Activated T-cell treated with anti-CD3 and anti-CD28 coated beads, Interleukin-2, amount 50 U/mL, for 48 hours (primary cell): ENCODE measurements around the gene USP22.
"Not testable (repeated sequence)": the region's sequence is repeated elsewhere in the genome, so short reads cannot be mapped to it uniquely, and the experiment has no call there.

Source experiments
- DNase-seq, 2 experiments: peaks; one replicate each; pipeline ENCODE4 v3.0.0-alpha.2; 2020

The USP22 gene

DNA sequence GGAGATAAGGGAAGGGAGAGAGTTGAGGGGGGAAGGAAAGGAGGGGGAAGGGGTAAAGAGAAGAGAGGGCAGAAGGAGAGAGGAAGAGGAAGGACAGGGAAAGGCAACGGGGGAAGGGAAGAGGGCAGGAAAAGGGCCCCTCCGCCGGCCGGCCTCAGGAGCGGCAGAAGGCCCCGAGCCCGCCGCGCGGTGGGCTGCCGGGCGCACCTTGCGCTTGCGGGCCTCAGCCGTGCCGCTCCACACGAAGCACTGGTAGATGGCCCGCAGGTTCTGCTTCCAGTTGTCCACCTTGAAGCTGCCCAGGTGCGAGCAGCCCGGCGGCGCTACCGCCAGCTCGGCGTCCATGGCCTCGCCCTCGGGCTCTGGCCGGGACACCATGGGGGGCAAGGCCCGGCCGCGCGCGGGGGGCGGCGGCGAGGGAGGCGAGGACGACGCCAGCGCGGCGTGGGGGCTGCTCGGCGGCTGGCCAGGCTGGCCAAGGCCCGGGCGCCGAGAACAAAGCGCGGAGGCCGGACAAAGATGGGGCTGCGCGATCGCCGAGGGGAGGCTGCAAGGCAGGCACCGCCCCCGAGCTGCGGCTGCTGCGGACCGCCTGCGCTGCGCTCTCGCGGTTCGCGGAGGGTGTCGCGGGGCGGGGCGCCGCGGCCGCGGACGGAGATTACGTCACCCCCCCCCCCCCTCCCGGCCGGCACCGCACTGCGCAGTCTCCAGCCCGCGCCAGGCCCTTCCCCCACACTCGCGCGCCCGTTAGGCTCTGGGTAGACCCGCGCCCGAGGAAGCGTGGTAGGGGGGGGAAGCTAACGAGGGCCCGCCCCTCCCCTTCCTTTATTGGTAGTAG lies at the start of gene USP22:
TSS of gene USP22 (minus strand) at position 554 of the 838 bp plus-strand sequence. CDS start at position 378, 176 bp downstream.
- peak in 1 of 2 experiments; percentile 95 for DNase-seq

DNA sequence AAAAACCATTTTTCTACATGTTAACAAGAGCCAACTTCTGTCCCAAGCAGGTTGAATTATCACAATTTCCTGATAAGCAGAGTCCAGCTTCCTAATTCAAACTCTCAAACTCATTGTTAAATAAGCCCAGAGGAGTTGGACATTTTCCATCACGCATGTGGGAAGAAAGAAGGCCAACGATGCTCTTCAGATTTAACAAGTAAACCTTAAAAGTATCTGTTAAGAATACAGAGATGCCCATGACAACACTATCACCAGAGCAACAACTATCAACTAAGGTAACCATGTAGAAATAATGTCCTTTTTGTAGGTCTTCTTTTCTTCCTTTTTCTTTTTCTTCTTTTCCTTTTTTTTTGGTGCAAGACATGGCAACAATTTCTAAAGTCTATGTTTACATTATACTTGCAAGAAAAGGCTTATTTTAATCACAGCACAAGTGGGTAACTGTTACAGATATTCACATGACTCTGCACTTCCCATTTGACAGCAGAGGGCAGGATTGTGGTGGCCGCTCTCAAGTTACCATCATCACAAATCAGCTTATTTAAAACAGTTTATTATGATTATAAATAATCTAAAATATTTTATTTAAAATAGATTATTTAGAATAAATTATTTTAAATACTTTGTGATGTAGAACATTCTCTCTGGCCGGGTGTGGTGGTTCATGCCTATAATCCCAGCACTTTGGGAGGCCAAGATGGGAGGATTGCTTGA lies 48.2 kb upstream of the USP22 start:
- no peak for DNase-seq

DNA sequence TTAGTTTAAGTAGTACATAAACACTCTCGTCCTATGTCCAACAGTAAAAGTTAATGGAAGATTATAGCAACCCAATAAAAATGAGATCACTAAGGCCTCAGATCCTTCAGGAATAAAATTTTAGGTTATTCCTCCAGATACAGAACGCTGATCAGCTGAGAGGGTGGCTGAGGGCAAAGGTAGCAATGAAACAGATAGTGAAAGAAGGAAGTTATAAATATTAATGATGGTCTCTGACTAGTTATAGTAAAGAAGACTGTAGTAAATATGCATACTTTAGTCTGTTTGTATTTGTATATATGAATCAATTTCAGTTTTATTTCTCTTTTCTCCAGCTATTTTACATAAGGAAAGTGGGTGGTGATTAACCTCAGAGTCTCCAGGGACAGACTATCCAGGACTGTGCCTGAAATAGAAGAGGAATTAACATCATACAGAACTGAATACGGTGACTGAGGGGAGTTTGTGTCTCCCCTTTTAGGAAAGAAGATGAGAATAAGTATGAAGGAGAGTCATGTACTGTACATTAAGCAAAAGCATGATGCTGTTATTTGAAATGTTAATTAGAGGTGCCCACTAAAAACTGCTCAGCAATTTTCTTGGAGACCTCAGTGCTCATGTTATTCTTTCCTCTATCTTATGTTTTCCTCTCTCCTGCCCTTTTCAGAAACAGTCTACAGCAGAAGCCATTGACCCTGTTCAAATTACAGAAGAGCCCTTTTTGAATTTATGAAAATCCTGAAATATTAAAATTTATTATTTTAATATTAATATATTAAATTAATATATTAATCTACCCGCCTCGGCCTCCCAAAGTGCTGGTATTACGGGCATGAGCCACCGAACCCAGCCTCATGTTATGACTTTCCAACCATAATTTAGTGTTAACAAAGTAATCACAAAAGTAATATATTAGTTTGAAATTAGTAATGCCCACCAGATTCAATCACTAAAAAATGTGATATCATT lies 47.4 kb upstream of the USP22 start:
- DNase-seq, result no peak

DNA sequence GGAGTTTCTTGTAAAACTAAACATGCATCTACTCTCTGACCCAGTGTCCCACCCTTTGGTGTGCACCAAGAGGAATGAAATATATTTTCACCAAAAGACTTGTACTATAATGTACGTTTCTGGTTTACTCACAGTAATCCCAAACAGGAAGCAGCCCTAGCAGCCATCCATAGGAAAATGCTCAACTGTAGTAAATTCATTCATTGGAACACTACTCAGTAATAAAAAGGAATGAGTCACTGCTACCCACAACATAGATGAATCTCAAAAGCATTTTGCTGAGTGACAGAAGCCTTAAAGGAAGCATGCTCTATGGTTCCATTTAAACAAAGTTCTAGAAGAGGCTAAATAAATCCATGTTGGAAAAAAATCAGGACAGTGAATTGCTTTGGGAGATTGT lies 46.3 kb upstream of the USP22 start:
- DNase-seq, result no peak

DNA sequence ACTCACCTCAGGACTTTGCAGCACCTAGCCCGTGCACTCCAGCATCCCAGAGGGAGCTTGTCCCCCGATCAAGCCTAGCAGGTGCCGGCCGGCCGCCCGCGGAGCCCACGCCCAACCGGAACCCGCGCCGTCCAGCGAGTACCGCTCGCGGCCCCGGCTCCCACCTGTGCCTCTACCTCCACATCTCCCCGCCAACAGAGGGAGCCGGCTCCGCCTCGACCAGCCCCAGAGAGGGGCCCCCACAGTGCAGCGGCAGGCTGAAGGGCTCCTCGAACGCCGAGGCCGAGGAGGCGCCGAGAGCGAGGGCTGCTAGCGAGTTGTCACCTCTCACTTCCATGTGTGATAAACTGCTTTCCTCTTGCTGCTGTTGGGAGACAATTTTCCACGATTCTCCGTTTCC lies 42.9 kb upstream of the USP22 start:
- no peak for DNase-seq

DNA sequence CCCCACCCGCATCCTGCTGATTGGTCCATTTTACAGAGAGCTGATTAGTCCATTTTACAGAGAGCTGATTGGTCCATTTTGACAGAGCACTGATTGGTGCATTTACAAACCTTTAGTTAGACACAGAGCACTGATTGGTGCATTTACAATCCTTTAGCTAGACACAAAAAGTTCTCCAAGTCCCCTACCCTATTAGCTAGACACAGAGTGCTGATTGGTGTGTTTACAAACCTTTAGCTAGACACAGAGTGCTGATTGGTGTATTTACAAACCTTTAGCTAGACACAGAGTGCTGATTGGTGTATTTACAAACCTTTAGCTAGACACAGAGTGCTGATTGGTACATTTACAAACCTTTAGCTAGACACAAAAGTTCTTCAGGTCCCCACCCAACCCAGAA lies 42.5 kb upstream of the USP22 start:
- not testable (repeated sequence) for DNase-seq

DNA sequence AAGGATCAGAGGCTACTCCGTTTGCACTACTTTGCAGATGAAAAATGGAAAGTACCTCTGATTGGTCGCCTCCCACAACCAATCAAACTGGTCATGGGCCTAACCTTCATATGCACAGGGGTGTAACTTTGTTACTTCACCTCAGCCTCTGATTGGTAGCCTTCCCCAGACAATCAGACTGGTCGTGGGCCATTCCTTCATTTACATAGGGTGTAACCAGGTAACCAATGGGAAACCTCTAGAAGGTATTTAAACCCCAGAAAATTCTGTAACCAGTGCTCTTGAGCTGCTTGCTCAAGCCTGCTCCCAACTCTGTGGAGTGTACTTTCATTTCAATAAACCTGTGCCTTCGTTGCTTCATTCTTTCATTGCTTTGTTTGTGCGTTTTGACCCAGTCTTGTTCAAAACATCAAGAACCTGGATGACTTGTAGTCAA lies 39.2 kb upstream of the USP22 start:
- DNase-seq, result no peak

DNA sequence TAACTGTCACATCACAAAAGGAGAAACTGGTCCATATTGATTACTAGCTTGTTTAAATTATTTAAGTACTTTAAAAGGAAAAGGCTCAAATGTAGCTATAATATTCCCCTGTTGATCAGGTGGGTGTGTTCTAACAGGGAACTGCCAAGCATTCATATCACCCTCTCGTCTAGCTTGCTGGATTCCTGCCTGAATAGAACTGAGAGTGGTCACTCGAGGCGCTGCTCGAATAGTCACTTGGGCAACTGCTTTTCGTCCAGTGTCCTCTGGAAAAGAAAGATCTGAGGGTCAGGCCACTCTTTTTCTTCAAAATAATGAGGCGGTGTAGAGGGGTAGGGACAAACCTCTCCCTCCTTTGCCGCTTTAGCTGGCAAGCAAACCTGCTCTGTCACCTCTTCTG lies 36.4 kb upstream of the USP22 start:
- no peak for DNase-seq

DNA sequence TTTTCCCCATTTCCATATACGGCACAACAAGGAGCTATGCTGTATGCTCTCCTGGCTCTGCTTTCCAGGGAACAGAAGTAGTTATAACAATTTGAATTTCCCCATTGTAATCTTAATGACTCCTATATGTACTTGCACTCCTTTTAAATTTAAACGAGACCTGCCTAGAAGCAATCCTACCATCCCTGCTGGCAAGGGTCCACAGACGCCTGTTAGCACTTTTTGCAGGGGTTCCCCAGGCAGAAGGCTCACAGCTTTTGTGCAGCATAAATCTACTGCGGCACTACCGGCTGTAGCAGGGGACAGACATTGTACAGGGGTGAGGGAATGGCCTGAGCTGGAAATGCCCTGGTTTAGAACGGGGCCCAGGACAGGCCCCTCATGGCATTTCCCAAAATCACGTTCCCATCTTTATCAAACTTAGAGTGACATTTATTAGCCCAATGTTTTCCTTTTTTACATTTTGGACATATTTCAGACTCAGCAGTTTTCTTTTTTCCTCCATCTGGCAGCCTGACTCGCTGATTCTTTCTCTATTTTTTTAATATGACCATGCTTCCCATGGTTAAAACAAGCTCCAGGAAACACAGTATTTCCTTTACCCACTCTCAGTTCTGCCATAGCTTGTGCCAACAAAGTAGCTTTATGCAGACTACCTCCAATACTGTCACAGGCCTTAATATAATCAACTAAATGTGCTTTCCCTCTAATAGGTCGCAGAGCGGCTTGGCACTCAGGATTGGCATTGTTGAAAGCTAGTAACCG lies 35.4 kb upstream of the USP22 start:
- no peak for DNase-seq

DNA sequence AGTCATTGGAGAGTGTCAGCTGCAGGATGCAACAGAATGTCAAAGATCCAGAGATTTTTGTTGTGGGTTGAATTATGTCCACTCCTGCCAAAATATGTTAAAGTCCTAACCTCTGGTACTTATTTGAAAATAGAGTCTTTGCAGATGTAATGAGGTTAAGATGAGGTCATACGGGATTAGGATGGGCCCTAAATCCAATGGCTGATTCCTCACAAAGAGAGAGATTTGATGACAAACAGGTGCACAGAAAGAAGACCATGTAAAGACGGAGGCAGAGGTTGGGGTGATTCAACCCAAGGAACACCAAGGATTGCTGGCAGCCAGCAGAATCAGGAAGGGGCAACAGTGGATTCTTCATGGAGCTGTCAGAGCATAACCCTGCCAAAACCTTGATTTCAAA lies 34.5 kb upstream of the USP22 start:
- DNase-seq, result no peak

DNA sequence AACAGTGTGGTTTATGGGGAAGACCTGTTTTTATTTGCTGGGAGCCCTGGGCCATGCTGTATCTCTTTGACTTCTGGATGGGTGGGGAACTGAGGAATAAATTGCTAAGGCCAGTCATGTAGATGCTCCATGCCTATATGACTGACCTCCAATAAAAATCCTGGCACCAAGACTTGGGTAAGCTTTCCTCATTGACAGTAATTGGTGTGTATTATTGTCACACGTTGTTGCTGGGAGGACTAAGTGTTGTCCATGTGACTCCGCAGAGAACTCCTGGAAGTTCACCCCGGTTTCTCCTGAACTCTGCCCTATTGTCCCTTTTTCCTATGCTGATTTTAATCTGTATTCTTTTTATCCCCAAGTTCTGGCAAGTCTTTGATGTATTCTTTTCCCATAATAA lies 33.4 kb upstream of the USP22 start:
- no peak for DNase-seq

DNA sequence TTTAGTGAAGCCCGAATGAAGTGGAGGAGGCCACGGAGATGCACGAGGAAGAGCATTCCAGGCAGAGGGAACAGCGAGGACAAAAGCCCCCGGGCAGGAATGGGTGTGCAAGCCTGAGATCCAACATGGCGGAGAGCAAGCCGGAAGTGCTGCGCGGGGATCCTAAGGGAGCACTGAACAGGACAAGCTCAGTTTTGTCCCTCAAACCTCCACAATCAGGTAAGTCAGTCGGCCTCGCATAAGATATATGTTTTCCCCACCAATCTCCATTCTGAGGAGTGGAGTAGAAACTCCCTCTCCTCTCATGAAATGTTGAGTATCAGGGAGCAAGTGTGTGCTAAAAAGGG lies 32.9 kb upstream of the USP22 start:
- no peak for DNase-seq

DNA sequence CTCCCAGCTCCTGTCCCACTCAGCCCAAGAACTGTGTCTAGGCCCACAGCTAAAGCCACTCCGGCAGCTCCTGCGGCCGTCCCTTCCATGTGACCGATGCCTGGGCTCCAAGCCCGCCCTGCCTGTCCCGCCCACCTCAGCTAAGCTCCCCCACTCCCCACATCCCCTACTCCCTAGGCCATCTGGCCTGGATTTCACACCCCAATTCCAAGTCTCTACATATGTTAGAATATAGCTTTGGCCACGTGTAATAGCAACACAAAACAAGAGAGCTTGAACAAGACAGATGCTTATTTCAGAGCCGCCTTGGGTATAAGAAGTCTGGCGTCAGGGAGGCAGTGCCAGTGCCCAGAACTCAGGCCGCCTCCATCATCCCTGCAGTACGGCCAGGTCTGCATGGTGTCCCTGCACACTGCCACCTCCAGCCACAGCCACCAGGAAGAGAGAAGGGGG lies 30.0 kb upstream of the USP22 start:
- no peak for DNase-seq

DNA sequence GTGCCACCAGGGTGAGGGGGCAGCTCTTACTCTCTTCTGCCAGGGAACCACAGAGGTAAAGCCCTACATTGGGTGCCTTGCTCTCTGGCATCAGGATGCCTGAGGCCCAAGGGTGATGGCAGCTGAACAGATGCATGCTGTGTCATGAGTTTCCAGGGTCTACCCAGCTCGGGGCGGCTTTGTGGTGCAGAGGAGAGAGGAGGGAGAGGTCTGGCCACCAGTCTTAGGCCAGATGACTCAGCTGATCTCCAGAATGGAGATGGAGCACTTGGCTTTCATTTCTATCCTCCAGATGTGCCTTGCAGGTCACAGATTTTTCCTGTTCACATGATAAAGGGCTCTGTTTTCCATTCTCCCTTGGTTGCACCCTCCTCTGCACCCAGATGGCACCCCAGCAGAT lies 23.6 kb upstream of the USP22 start:
- DNase-seq, result no peak

DNA sequence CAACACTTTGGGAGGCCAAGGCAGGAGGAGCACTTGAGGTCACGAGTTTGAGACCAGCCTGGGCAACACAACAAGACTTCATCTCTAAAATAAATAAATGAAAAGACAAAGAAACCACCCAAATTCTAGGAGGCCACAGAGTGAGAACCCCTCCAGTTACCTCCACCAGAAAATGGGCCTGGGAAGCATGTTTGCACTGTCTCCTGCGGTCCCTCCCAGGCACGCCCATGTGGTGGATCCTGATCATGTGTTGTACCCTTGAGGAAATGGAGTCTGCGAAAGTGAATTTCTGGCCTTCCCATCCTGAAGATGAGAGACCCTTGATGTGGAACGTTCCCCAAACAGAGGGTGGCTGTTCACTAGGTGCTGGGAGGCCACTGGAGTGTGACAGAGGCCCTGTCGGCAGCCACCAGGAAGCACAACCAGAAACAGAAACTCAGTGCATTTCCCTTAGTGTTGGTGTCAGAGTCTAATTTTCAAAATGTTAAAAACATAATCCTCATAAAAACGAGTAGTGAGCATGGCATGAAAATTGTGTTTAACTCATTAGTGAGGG lies 19.2 kb upstream of the USP22 start:
- DNase-seq, result no peak

DNA sequence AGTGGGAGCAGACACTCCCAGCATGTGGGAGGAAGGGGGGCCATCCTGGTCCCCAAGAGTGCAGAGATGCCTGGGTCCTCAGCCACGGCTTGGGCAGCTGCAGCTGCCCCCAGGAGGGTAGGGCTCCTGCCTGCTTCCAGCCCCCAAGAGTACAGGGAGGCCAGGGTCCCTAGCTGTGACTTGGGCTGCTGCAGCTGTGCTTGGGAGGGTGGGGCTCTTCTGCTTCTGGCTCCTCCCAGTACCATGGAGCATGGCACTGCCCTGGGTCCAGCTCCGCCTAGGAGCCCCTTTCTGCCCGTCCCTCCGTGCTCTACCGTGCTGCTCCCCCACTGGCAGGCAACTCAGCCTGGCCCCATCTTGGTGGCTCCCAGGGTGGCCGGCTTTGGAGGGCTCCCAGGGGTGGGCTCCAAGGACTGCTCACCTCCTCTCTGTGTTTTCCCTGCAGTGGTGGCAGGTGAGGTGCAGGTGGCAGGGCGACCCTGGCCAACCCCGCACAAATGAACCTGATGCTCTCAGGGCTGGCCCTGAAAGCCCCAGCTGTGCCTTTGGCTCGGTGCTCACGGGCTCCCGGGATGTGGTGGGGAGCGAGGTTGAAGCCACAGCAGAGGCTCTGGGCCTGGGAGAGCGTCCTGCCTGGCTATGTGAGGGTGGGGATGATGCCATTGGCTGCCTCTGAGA lies 18.5 kb upstream of the USP22 start:
- DNase-seq, result no peak

DNA sequence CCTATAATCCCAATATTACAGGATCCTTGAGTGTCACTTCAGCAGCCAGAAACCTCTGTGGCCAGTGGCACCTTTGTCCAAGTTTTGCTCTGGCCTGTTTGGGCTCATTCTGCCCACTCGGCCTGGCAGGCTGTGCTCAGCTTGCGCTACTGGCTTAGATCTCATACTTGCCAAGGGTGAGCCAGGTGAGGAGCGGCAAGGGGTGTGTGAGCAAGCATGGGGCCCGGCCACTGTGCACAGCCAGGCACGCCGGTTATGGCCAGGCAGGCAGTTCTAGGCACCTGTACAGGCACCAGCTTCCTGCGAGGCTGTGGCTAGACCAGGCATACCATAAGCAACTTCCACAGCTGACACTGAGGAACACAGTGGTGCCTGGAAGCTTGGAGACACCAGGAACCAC lies 16.9 kb upstream of the USP22 start:
- no peak for DNase-seq

DNA sequence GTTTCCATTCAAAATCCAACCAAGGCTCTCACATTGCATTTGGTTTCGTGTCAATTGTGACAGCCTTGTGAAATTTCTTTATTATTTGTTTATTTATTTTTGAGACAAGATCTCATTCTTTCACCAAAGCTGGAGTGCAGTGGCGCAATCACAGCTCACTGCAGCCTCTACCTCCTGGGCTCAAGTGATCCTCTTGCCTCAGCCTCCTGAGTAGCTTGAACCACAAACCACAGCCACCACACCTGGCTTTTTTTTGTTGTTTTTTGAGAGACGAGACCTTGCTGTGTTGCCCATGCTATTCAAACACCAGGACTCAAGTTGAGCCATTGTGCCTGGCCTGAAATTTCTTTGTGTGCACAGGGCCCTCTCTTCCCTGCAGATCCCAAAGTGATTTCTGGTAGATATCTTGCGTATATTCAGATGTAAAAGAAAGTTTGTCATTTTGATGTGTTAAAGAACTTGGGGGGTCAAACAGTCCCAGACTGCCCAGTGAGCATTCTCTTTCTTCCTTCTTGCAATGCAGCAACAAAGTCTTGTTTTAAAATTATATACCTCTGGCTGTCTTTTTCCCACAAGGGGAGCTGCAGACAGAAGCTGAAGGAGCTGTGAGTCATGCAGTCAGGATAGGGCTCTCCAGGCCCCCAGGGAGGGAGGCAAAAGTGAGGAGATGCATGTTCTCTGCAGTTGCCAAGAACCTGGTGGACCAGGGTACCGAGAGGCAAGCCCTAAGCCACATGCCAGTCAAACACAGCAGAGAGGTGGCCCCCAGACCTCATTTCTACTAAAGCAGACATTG lies 15.5 kb upstream of the USP22 start:
- no peak for DNase-seq

DNA sequence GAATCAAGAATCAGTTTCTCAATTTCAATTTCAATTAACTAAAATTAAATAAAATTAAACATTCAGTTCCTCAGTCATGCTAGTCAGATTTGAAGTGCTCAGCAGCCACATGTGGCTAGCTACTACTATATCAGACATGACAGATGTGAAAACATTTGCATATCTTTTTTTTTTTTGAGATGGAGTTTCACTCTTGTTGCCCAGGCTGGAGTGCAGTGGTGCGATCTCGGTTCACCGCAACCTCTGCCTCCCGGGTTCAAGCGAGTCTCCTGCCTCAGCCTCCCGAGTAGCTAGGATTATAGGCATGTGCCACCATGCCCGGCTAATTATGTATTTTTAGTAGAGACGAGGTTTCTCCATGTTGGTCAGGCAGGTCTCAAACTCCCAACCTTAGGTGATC lies 10.2 kb upstream of the USP22 start:
- DNase-seq, result not testable (repeated sequence)

DNA sequence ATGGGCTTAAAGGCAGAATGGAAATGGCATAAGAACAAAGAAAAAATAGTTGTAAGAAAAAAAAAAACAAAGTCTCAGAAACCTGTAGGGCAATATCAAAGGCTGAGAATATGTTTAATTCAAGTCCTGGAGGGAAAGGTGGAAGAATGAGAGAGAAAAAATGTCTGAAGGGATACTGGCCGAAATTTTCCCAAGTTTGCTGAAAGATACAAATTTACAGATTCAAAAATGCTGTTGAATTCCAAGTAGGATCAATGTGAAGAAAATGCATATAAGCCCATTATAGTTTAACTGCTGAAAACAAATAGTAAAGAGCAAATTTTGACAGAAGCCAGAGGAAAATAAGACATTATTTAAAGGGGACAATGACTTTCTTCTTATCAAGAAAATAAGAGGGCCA lies 6.6 kb upstream of the USP22 start:
- no peak for DNase-seq

DNA sequence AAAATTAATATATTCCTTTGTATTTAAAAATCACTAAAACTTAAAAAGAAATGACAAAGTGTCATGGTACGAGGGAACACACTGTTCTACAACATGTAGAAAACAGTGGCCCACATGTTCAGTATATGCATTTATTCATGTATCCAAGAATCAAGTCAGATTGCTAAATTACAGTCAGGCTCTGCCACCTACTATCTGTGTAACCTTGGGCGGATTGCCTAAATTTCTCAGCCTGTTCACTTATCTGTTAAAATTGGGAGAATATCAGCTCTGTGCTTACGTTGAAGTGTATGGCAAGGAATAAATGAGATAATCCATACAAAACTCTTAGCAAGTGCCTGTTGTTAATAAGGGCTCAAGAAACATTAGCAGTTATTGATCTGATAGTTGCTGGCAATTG lies 3.4 kb upstream of the USP22 start:
- DNase-seq, result no peak
